SU-DHL-6 (cell line): ENCODE measurements around the gene ISLR2.

Experiments used
- H2AFZ ChIP-seq: fragments of 200-600 bp; sonication (generic); 2 replicates; pipeline ENCODE4 v1.6.1; 2014; ENCODE audit warnings: low read depth, mild to moderate bottlenecking, moderate library complexity, mixed read lengths, antibody characterized with exemption, low read length; ENCODE audit not compliant: severe bottlenecking
- H3F3A ChIP-seq: fragments of 200-600 bp; shearing (Covaris generic); 2 replicates; pipeline ENCODE4 v1.6.0; 2016; ENCODE audit warnings: antibody characterized with exemption, mild to moderate bottlenecking; ENCODE audit not compliant: insufficient read depth
- H3K27ac ChIP-seq: fragments of 200-600 bp; sonication (generic); 2 replicates; pipeline ENCODE4 v1.5.1; 2016; ENCODE audit warnings: low read depth, mild to moderate bottlenecking, low read length, moderate library complexity, mixed read lengths
- H3K27me3 ChIP-seq: fragments of 200-600 bp; sonication (generic), shearing (Covaris generic); 2 replicates; pipeline ENCODE4 v1.6.0; 2014; ENCODE audit warnings: mild to moderate bottlenecking, low read length
- H3K36me3 ChIP-seq: fragments of 200-600 bp; sonication (generic); 2 replicates; pipeline ENCODE4 v1.6.1; 2014; ENCODE audit warnings: mild to moderate bottlenecking, low read length, mixed read lengths
- H3K4me2 ChIP-seq: fragments of 300-600, 200-600 bp; shearing (Covaris generic), sonication (generic); 2 replicates; pipeline ENCODE4 v1.6.0; 2014; ENCODE audit warnings: low read length, low read depth, mild to moderate bottlenecking; ENCODE audit not compliant: poor library complexity, severe bottlenecking
- H3K4me3 ChIP-seq: fragments of 200-600 bp; sonication (generic); 2 replicates; pipeline ENCODE4 v1.5.1; 2014; ENCODE audit warnings: antibody characterized with exemption, low read length, mild to moderate bottlenecking, mixed read lengths; ENCODE audit not compliant: insufficient read depth, poor library complexity, severe bottlenecking
- H3K79me2 ChIP-seq: fragments of 200-600 bp; sonication (generic); 2 replicates; pipeline ENCODE4 v1.6.1; 2014; ENCODE audit warnings: mild to moderate bottlenecking, low read length, moderate library complexity; ENCODE audit not compliant: insufficient read depth
- H3K9ac ChIP-seq: fragments of 200-600 bp; sonication (generic); 2 replicates; pipeline ENCODE4 v1.7.0; 2014; ENCODE audit warnings: mild to moderate bottlenecking, low read length
- H3K9me2 ChIP-seq: fragments of 200-600 bp; sonication (generic); replicated peaks from 2 replicates; pipeline ENCODE4 v1.6.1; 2014; ENCODE audit warnings: low read length; ENCODE audit not compliant: insufficient read depth
- H3K9me3 ChIP-seq: fragments of 200-600 bp; sonication (generic); 2 replicates; pipeline ENCODE4 v1.6.1; 2014; ENCODE audit warnings: low read length, mixed read lengths; ENCODE audit not compliant: insufficient read depth
- H4K20me1 ChIP-seq: fragments of 200-600 bp; sonication (generic); 2 replicates; pipeline ENCODE4 v1.6.1; 2014; ENCODE audit warnings: low read depth, mild to moderate bottlenecking, antibody characterized with exemption, low read length, moderate library complexity, mixed read lengths
- CTCF ChIP-seq: fragments of 200-600 bp; sonication (generic); IDR thresholded peaks from one replicate; pipeline ENCODE4 v1.5.1; 2017; ENCODE audit warnings: antibody characterized with exemption, mild to moderate bottlenecking, low read length, moderate library complexity; ENCODE audit not compliant: insufficient read depth, poor library complexity, severe bottlenecking
- EZH2phosphoT487 ChIP-seq: fragments of 200-600 bp; sonication (generic), shearing (Covaris generic); conservative IDR thresholded peaks from 2 replicates; pipeline ENCODE4 v1.6.1; 2018; ENCODE audit warnings: mild to moderate bottlenecking, antibody characterized with exemption, low read length, moderate library complexity, mixed read lengths

The ISLR2 gene

GRCh38 chr15:74167891-74168331, 37.5 kb downstream of the ISLR2 start:
- Histone ChIP-seq H2AFZ (no peak overlapping the region), H3K9me3 (no peaks in the 10 kb centered on the region), H4K20me1 (no peaks in the 10 kb centered on the region)

GRCh38 chr15:74168711-74169126, 38.3 kb downstream of the ISLR2 start:
- Histone ChIP-seq H3K9ac (no peak overlapping the region), H3F3A (no peaks in the 10 kb centered on the region), H3K9me3 (no peaks in the 10 kb centered on the region), H2AFZ (no peak overlapping the region), H3K9me2 (no peaks in the 10 kb centered on the region), H3K27ac (no peak overlapping the region), H3K4me3 (no peak overlapping the region), H4K20me1 (no peaks in the 10 kb centered on the region), H3K4me2 (no peak overlapping the region), H3K27me3 (no peaks in the 10 kb centered on the region), H3K79me2 (no peaks in the 10 kb centered on the region), H3K36me3 (no peaks in the 10 kb centered on the region)
- TF ChIP-seq CTCF (no peak), EZH2phosphoT487 (no peak)

More at GRCh38 chr15:74167891-74168331, 37.5 kb downstream of the ISLR2 start:
- H3K27ac ChIP-seq, result no peak overlapping the region
- H3K9me2 ChIP-seq, result no peaks in the 10 kb centered on the region
- TF ChIP-seq CTCF (no peak), EZH2phosphoT487 (no peak)
- no peaks in the 10 kb centered on the region for H3F3A ChIP-seq
- no peaks in the 10 kb centered on the region for H3K79me2 ChIP-seq
- no peak overlapping the region for H3K4me2 ChIP-seq
- no peak overlapping the region for H3K4me3 ChIP-seq
- no peak overlapping the region for H3K9ac ChIP-seq
- H3K36me3 ChIP-seq, result no peaks in the 10 kb centered on the region
- H3K27me3 ChIP-seq, result no peaks in the 10 kb centered on the region

GRCh38 chr15:74170071-74170844, 39.9 kb downstream of the ISLR2 start:
- no peak overlapping the region for H3K27ac ChIP-seq
- H3F3A ChIP-seq, result no peaks in the 10 kb centered on the region
- H3K36me3 ChIP-seq, result no peaks in the 10 kb centered on the region
- TF ChIP-seq CTCF (no peak), EZH2phosphoT487 (no peak)
- H3K9me2 ChIP-seq, result no peaks in the 10 kb centered on the region
- H4K20me1 ChIP-seq, result no peaks in the 10 kb centered on the region
- H3K27me3 ChIP-seq, result no peaks in the 10 kb centered on the region
- no peaks in the 10 kb centered on the region for H3K9me3 ChIP-seq
- no peak overlapping the region for H3K9ac ChIP-seq
- no peaks in the 10 kb centered on the region for H3K79me2 ChIP-seq
- no peak overlapping the region for H3K4me3 ChIP-seq
- no peak overlapping the region for H2AFZ ChIP-seq
- no peak overlapping the region for H3K4me2 ChIP-seq
